NT2/D1 (cell line): ENCODE measurements around the gene CARD9.

Experiments
- YY1 ChIP-seq: IDR thresholded peaks from 2 replicates; pipeline ENCODE4 v1.6.1; 2011; ENCODE audit not compliant: insufficient read length, insufficient read depth
- ZNF274 ChIP-seq: IDR thresholded peaks from 2 replicates; pipeline ENCODE4 v1.6.1; 2011; ENCODE audit warnings: mild to moderate bottlenecking, low read depth, low read length

- no peak for TF ChIP-seq ZNF274
- TF ChIP-seq YY1: no peak
These were observed 54.7 kb downstream of the CARD9 start for GRCh38 chr9:136318776-136319241.
